ENCODE results near the gene PIAS4. TPM values are rescaled to one million over a fixed set of nuclear protein-coding genes. Genes with fewer than 3 reads are reported as not detected.

The PIAS4 gene
- total and polyA plus RNA-seq, 7 experiments from 2014 or later: 3.9 to 40.6 (median 24.3) TPM

- ATAC-seq (no peak), DNase-seq (no peak)
- H3K27ac ChIP-seq (ENCODE audit: low read depth, low read length): no peak overlapping the region
- ChIA-PET POLR2A (no interaction called here), CTCF (no interaction called here)
- Mint-ChIP-seq H3K9me3 (peaks cover 0 to 1% (median 0%) of the 10 kb centered on the region in 11 donors), H3K27me3 (no peaks in the 10 kb centered on the region), H3K4me3 (no peak overlapping the region), H3K36me3 (peaks cover 0 to 8% (median 0%) of the 10 kb centered on the region in 5 donors), H3K27ac (no peak overlapping the region), H3K4me1 (peaks cover 0 to 1% (median 0%) of the 10 kb centered on the region in 7 donors)
- no peaks in the 10 kb centered on the region for H3K27me3 ChIP-seq (ENCODE audit: control insufficient read depth in 2 of 2, insufficient read depth in 2 of 2, low read length in 2 of 2)
- peaks cover 0 to 78% (median 0%) of the 10 kb centered on the region in 3 experiments for H3K36me3 ChIP-seq (ENCODE audit: control insufficient read depth in 2 of 3, insufficient read depth in 3 of 3, low read length in 3 of 3)
- no peaks in the 10 kb centered on the region for H3K4me1 ChIP-seq (ENCODE audit: control insufficient read depth in 2 of 2, insufficient read depth in 2 of 2, low read length in 2 of 2)
- intact Hi-C loops (cut with micrococcal nuclease): no loop called here
- H3K9me3 ChIP-seq (ENCODE audit: control insufficient read depth in 2 of 3, low read length in 3 of 3): no peaks in the 10 kb centered on the region
- H3K4me3 ChIP-seq (ENCODE audit: low read length): no peak overlapping the region
Observed at GRCh38 chr19:4029247-4029614, 21.7 kb downstream of the PIAS4 start.

GRCh38 chr19:4030552-4030951 lies 23.0 kb downstream of the PIAS4 start:
- no peak for ATAC-seq
- POLR2A ChIA-PET: no interaction called here

GRCh38 chr19:4030981-4031380 lies 23.4 kb downstream of the PIAS4 start:
- no peaks in the 10 kb centered on the region for H3K27me3 Mint-ChIP-seq

More at GRCh38 chr19:4030552-4030951, 23.0 kb downstream of the PIAS4 start:
- Mint-ChIP-seq H3K36me3 (peaks cover 0 to 3% (median 0%) of the 10 kb centered on the region in 5 donors), H3K4me3 (no peak overlapping the region), H3K27me3 (no peaks in the 10 kb centered on the region), H3K27ac (no peak overlapping the region), H3K4me1 (peaks cover 0 to 1% (median 0%) of the 10 kb centered on the region in 7 donors), H3K9me3 (peaks cover 0 to 1% (median 0%) of the 10 kb centered on the region in 11 donors)
- CTCF ChIA-PET: interaction anchor here (0.6 kb wide), 1 partner anchor 118 kb away, joined by 4 read pairs; no protein-coding TSS in a partner anchor
- Histone ChIP-seq H3K9me3 (ENCODE audit: control insufficient read depth in 2 of 3, low read length in 3 of 3) (no peaks in the 10 kb centered on the region), H3K36me3 (ENCODE audit: control insufficient read depth in 2 of 3, insufficient read depth in 3 of 3, low read length in 3 of 3) (peaks cover 0 to 79% (median 0%) of the 10 kb centered on the region in 3 experiments), H3K4me3 (ENCODE audit: low read length) (no peak overlapping the region), H3K4me1 (ENCODE audit: control insufficient read depth in 2 of 2, insufficient read depth in 2 of 2, low read length in 2 of 2) (no peaks in the 10 kb centered on the region), H3K27ac (ENCODE audit: low read depth, low read length) (no peak overlapping the region), H3K27me3 (ENCODE audit: control insufficient read depth in 2 of 2, insufficient read depth in 2 of 2, low read length in 2 of 2) (no peaks in the 10 kb centered on the region)
- intact Hi-C loops (cut with micrococcal nuclease): no loop called here
- DNase-seq: no peak

GRCh38 chr19:4031420-4031819 lies 23.9 kb downstream of the PIAS4 start:
- no peak overlapping the region for H3K4me3 Mint-ChIP-seq
- H3K9me3 ChIP-seq (ENCODE audit: control insufficient read depth in 2 of 3, low read length in 3 of 3): no peaks in the 10 kb centered on the region
- CTCF ChIA-PET: no interaction called here
- DNase-seq (no peak), ATAC-seq (no peak)
- H3K36me3 Mint-ChIP-seq: peaks cover 0 to 3% (median 0%) of the 10 kb centered on the region in 5 donors
- no peaks in the 10 kb centered on the region for H3K27me3 ChIP-seq (ENCODE audit: control insufficient read depth in 2 of 2, insufficient read depth in 2 of 2, low read length in 2 of 2)
- H3K27me3 Mint-ChIP-seq: no peaks in the 10 kb centered on the region
- intact Hi-C loops (cut with micrococcal nuclease): no loop called here
- no peak overlapping the region for H3K4me3 ChIP-seq (ENCODE audit: low read length)
- peaks cover 0 to 84% (median 0%) of the 10 kb centered on the region in 3 experiments for H3K36me3 ChIP-seq (ENCODE audit: control insufficient read depth in 2 of 3, insufficient read depth in 3 of 3, low read length in 3 of 3)
- H3K27ac ChIP-seq (ENCODE audit: low read depth, low read length): no peak overlapping the region
- H3K4me1 ChIP-seq (ENCODE audit: control insufficient read depth in 2 of 2, insufficient read depth in 2 of 2, low read length in 2 of 2): no peaks in the 10 kb centered on the region
- POLR2A ChIA-PET: no interaction called here
- peaks cover 0 to 1% (median 0%) of the 10 kb centered on the region in 11 donors for H3K9me3 Mint-ChIP-seq
- H3K4me1 Mint-ChIP-seq: peaks cover 0 to 1% (median 0%) of the 10 kb centered on the region in 7 donors
- H3K27ac Mint-ChIP-seq: no peak overlapping the region

More at GRCh38 chr19:4030981-4031380, 23.4 kb downstream of the PIAS4 start:
- no peaks in the 10 kb centered on the region for H3K27me3 ChIP-seq (ENCODE audit: control insufficient read depth in 2 of 2, insufficient read depth in 2 of 2, low read length in 2 of 2)
- H3K4me1 ChIP-seq (ENCODE audit: control insufficient read depth in 2 of 2, insufficient read depth in 2 of 2, low read length in 2 of 2): no peaks in the 10 kb centered on the region
- H3K27ac ChIP-seq (ENCODE audit: low read depth, low read length): no peak overlapping the region
- H3K9me3 ChIP-seq (ENCODE audit: control insufficient read depth in 2 of 3, low read length in 3 of 3): no peaks in the 10 kb centered on the region
- CTCF ChIA-PET: no interaction called here
- ATAC-seq (no peak), DNase-seq (no peak)
- no peak overlapping the region for H3K4me3 ChIP-seq (ENCODE audit: low read length)
- Mint-ChIP-seq H3K27ac (no peak overlapping the region), H3K9me3 (peaks cover 0 to 1% (median 0%) of the 10 kb centered on the region in 11 donors), H3K4me1 (peaks cover 0 to 1% (median 0%) of the 10 kb centered on the region in 7 donors), H3K36me3 (peaks cover 0 to 3% (median 0%) of the 10 kb centered on the region in 5 donors), H3K4me3 (no peak overlapping the region)
- peaks cover 0 to 82% (median 0%) of the 10 kb centered on the region in 3 experiments for H3K36me3 ChIP-seq (ENCODE audit: control insufficient read depth in 2 of 3, insufficient read depth in 3 of 3, low read length in 3 of 3)
- intact Hi-C loops (cut with micrococcal nuclease): no loop called here
- POLR2A ChIA-PET: no interaction called here

GRCh38 chr19:4032436-4032835 lies 24.9 kb downstream of the PIAS4 start:
- no peaks in the 10 kb centered on the region for H3K27me3 Mint-ChIP-seq
- no peaks in the 10 kb centered on the region for H3K9me3 ChIP-seq (ENCODE audit: control insufficient read depth in 2 of 3, low read length in 3 of 3)
- H3K4me3 Mint-ChIP-seq: no peak overlapping the region
- intact Hi-C loops (cut with micrococcal nuclease): no loop called here
- no peak overlapping the region for H3K27ac ChIP-seq (ENCODE audit: low read depth, low read length)
- H3K27ac Mint-ChIP-seq: no peak overlapping the region
- H3K4me3 ChIP-seq (ENCODE audit: low read length): no peak overlapping the region
- DNase-seq (no peak), ATAC-seq (no peak)
- no peaks in the 10 kb centered on the region for H3K27me3 ChIP-seq (ENCODE audit: control insufficient read depth in 2 of 2, insufficient read depth in 2 of 2, low read length in 2 of 2)
- peaks cover 0 to 3% (median 0%) of the 10 kb centered on the region in 5 donors for H3K36me3 Mint-ChIP-seq
- H3K9me3 Mint-ChIP-seq: peaks cover 0 to 1% (median 0%) of the 10 kb centered on the region in 11 donors
- POLR2A ChIA-PET: no interaction called here
- no peaks in the 10 kb centered on the region for H3K4me1 ChIP-seq (ENCODE audit: control insufficient read depth in 2 of 2, insufficient read depth in 2 of 2, low read length in 2 of 2)
- CTCF ChIA-PET: interaction anchor here (0.5 kb wide), 1 partner anchor 487 kb away, joined by 3 read pairs; no protein-coding TSS in a partner anchor
- peaks cover 0 to 90% (median 0%) of the 10 kb centered on the region in 3 experiments for H3K36me3 ChIP-seq (ENCODE audit: control insufficient read depth in 2 of 3, insufficient read depth in 3 of 3, low read length in 3 of 3)
- peaks cover 0 to 1% (median 0%) of the 10 kb centered on the region in 7 donors for H3K4me1 Mint-ChIP-seq

- no peak overlapping the region for H3K27ac ChIP-seq (ENCODE audit: low read depth, low read length)
- Mint-ChIP-seq H3K27ac (no peak overlapping the region), H3K4me1 (no peaks in the 10 kb centered on the region), H3K36me3 (peaks cover 0 to 4% (median 0%) of the 10 kb centered on the region in 5 donors), H3K9me3 (no peaks in the 10 kb centered on the region), H3K4me3 (no peak overlapping the region), H3K27me3 (no peaks in the 10 kb centered on the region)
- no peaks in the 10 kb centered on the region for H3K27me3 ChIP-seq (ENCODE audit: control insufficient read depth in 2 of 2, insufficient read depth in 2 of 2, low read length in 2 of 2)
- intact Hi-C loops (cut with micrococcal nuclease): no loop called here
- H3K4me1 ChIP-seq (ENCODE audit: control insufficient read depth in 2 of 2, insufficient read depth in 2 of 2, low read length in 2 of 2): no peaks in the 10 kb centered on the region
- H3K36me3 ChIP-seq (ENCODE audit: control insufficient read depth in 2 of 3, insufficient read depth in 3 of 3, low read length in 3 of 3): peaks cover 0 to 87% (median 0%) of the 10 kb centered on the region in 3 experiments
- no peak overlapping the region for H3K4me3 ChIP-seq (ENCODE audit: low read length)
- DNase-seq: no peak
- ChIA-PET POLR2A (no interaction called here), CTCF (no interaction called here)
- no peak for ATAC-seq
- no peaks in the 10 kb centered on the region for H3K9me3 ChIP-seq (ENCODE audit: control insufficient read depth in 2 of 3, low read length in 3 of 3)
Observed at GRCh38 chr19:4033028-4033956, 25.8 kb downstream of the PIAS4 start.

Measured in naive thymus-derived CD4-positive, alpha-beta T cell (primary cell).